Liver (tissue), 9 donors: ENCODE measurements around the gene CAST. TPM values are rescaled to one million over a fixed set of nuclear protein-coding genes. Genes with fewer than 3 reads are reported as not detected.

Experiments used
- DNase-seq: peaks from one replicate; pipeline ENCODE4 v3.0.0-alpha.2; 2017; ENCODE audit warnings: low spot score
- H3K27ac ChIP-seq, 2 donors: one replicate each; pipeline ENCODE4 v1.7.0; 2013; ENCODE audit warnings: inconsistent platforms in 2 of 2, low read length in 2 of 2, control low read depth in 1 of 2, low read depth in 1 of 2, mild to moderate bottlenecking in 1 of 2
- H3K27me3 ChIP-seq, 4 donors: one replicate each; pipeline versions ENCODE4 v1.6.1 to v1.7.0; 2013; ENCODE audit warnings: low read length in 3 of 4, inconsistent platforms in 1 of 4, mild to moderate bottlenecking in 1 of 4, moderate library complexity in 1 of 4; ENCODE audit not compliant: control insufficient read depth in 4 of 4, insufficient read depth in 4 of 4
- H3K36me3 ChIP-seq, 4 donors: one replicate each; pipeline versions ENCODE4 v1.6.1 to v1.7.0; 2013; ENCODE audit warnings: low read length in 3 of 4, mild to moderate bottlenecking in 3 of 4, low read depth in 1 of 4, moderate library complexity in 1 of 4; ENCODE audit not compliant: control insufficient read depth in 4 of 4, insufficient read depth in 3 of 4
- H3K4me1 ChIP-seq, 4 donors: one replicate each; pipeline versions ENCODE4 v1.6.1 to v1.7.0; 2013; ENCODE audit warnings: low read length in 3 of 4, mild to moderate bottlenecking in 3 of 4, moderate library complexity in 1 of 4; ENCODE audit not compliant: control insufficient read depth in 4 of 4, insufficient read depth in 4 of 4
- H3K4me3 ChIP-seq, 3 donors: one replicate each; pipeline versions ENCODE4 v1.6.1 to v1.7.0; 2013; ENCODE audit warnings: low read length in 3 of 3, control low read depth in 1 of 3, low read depth in 1 of 3, mild to moderate bottlenecking in 1 of 3
- H3K9ac ChIP-seq, 2 donors: one replicate each; pipeline ENCODE4 v1.7.0; 2013; ENCODE audit warnings: low read length in 2 of 2, mild to moderate bottlenecking in 2 of 2, moderate library complexity in 2 of 2, control low read depth in 1 of 2, low read depth in 1 of 2
- H3K9me3 ChIP-seq, 4 donors: one replicate each; pipeline versions ENCODE4 v1.6.1 to v1.7.0; 2013; ENCODE audit warnings: low read length in 3 of 4; ENCODE audit not compliant: control insufficient read depth in 4 of 4
- ATF3 ChIP-seq: IDR thresholded peaks from 2 replicates; pipeline ENCODE4 v1.6.1; 2016; ENCODE audit warnings: antibody characterized with exemption
- CTCF ChIP-seq: fragments of 150-350 bp; IDR thresholded peaks from 2 replicates; pipeline ENCODE4 v1.5.1; 2017; ENCODE audit warnings: improper control_type of control experiment, low read depth, low read length; ENCODE audit not compliant: missing input control
- EGR1 ChIP-seq, 2 donors: IDR thresholded peaks; 2 replicates each; pipeline ENCODE4 v1.6.1; 2016 to 2018; ENCODE audit warnings: antibody characterized with exemption in 2 of 2, low read depth in 2 of 2
- FOXA2 ChIP-seq: IDR thresholded peaks from 2 replicates; pipeline ENCODE4 v1.6.1; 2016; ENCODE audit warnings: antibody characterized with exemption
- GABPA ChIP-seq, 2 donors: IDR thresholded peaks in 1 of 2; conservative IDR thresholded peaks in 1 of 2; 2 replicates each; pipeline ENCODE4 v1.6.1; 2016; ENCODE audit warnings: antibody characterized with exemption in 2 of 2, mild to moderate bottlenecking in 1 of 2, moderate library complexity in 1 of 2
- HNF4A ChIP-seq, 2 donors: conservative IDR thresholded peaks; 2 replicates each; pipeline ENCODE4 v1.6.1; 2016; ENCODE audit warnings: antibody characterized with exemption in 2 of 2, mild to moderate bottlenecking in 2 of 2
- HNF4G ChIP-seq: IDR thresholded peaks from 2 replicates; pipeline ENCODE4 v1.6.1; 2016; ENCODE audit warnings: antibody characterized with exemption
- JUND ChIP-seq, 2 donors: IDR thresholded peaks; 2 replicates each; pipeline ENCODE4 v1.6.1; 2016; ENCODE audit warnings: antibody characterized with exemption in 2 of 2
- MAX ChIP-seq: IDR thresholded peaks from 2 replicates; pipeline ENCODE4 v1.6.1; 2016; ENCODE audit warnings: antibody characterized with exemption
- RAD21 ChIP-seq, 2 donors: IDR thresholded peaks; 2 replicates each; pipeline ENCODE4 v1.6.1; 2016; ENCODE audit warnings: antibody characterized with exemption in 2 of 2, mild to moderate bottlenecking in 2 of 2
- REST ChIP-seq: IDR thresholded peaks from 2 replicates; pipeline ENCODE4 v1.6.1; 2016; ENCODE audit warnings: antibody characterized with exemption, mild to moderate bottlenecking
- RXRA ChIP-seq, 2 donors: IDR thresholded peaks; 2 replicates each; pipeline ENCODE4 v1.6.1; 2017 to 2018; ENCODE audit warnings: antibody characterized with exemption in 2 of 2, mild to moderate bottlenecking in 1 of 2
- SP1 ChIP-seq: IDR thresholded peaks from 2 replicates; pipeline ENCODE4 v1.6.1; 2018; ENCODE audit warnings: antibody characterized with exemption, mild to moderate bottlenecking
- TAF1 ChIP-seq: conservative IDR thresholded peaks from 2 replicates; pipeline ENCODE4 v1.6.1; 2016; ENCODE audit warnings: antibody characterized with exemption, mild to moderate bottlenecking
- YY1 ChIP-seq: IDR thresholded peaks from 2 replicates; pipeline ENCODE4 v1.6.1; 2016; ENCODE audit warnings: antibody characterized with exemption, mild to moderate bottlenecking
- ZBTB33 ChIP-seq: IDR thresholded peaks from 2 replicates; pipeline ENCODE4 v1.6.1; 2016; ENCODE audit warnings: antibody characterized with exemption
- WGBS: extraction: QIAGEN DNeasy Blood & Tissue Kit; methylation state at CpG from one replicate; pipeline ENCODE4 v1.1.7; 2013; 5-methylcytosine and 5-hydroxymethylcytosine counted together
- polyA plus RNA-seq, 2 donors: library from polyadenylated mRNA; stranded (reverse) in 1 of 2; unstranded in 1 of 2; fragments of 200-250 nt in 1 of 2; fragments of >200 nt in 1 of 2; fragmentation: Nextera tagmentation in 1 of 2; extraction: Ambion mirVana in 1 of 2; gene quantifications; one replicate each; pipeline versions ENCODE4 v1.2.1 to v1.2.3, GENCODE V29; 2013 to 2015
- total RNA-seq, 2 donors: library from RNA; depleted of rRNA; stranded (reverse); fragments of >200 nt; gene quantifications; one replicate each; pipeline ENCODE4 v1.2.3, GENCODE V29; 2014
- donor health status: healthy.
- donor health status: healthy.
- donor health status: healthy.
- donor health status: healthy.
- donor health status: healthy.

Gene CAST
- total and polyA plus RNA-seq, 4 donors, result 43.3 to 126 (median 81.0) TPM

GRCh38 chr5:96736937-96737336 lies 74.8 kb downstream of the CAST start:
- no peaks in the 10 kb centered on the region for H3K9me3 ChIP-seq
- no peak for DNase-seq
- 93% methylated on average over 3 of the region's 3 CpGs for WGBS

More at GRCh38 chr5:96736937-96737336, 74.8 kb downstream of the CAST start:
- TF ChIP-seq RAD21 (IDR thresholded peaks at IDR 0.05) (no peak), REST (no peak), ZBTB33 (no peak), SP1 (no peak), MAX (no peak), CTCF (no peak), TAF1 (no peak), HNF4G (no peak), GABPA (IDR thresholded peaks at IDR 0.05 in 1 of 2, conservative IDR thresholded peaks at IDR 0.05 in 1 of 2) (no peak), JUND (IDR thresholded peaks at IDR 0.05) (no peak), RXRA (IDR thresholded peaks at IDR 0.05) (no peak), HNF4A (conservative IDR thresholded peaks at IDR 0.05) (no peak), EGR1 (IDR thresholded peaks at IDR 0.05; ENCODE audit: low read depth in 2 of 2) (no peak), ATF3 (no peak), YY1 (no peak), FOXA2 (no peak)
- Histone ChIP-seq H3K9ac (no peak overlapping the region), H3K27me3 (no peaks in the 10 kb centered on the region), H3K4me1 (no peaks in the 10 kb centered on the region), H3K27ac (no peak overlapping the region), H3K4me3 (no peak overlapping the region), H3K36me3 (peaks cover 13 to 47% (median 37%) of the 10 kb centered on the region in 4 donors)
